Tibial nerve (tissue), 4 donors: ENCODE measurements around the gene WBP1. TPM values are rescaled to one million over a fixed set of nuclear protein-coding genes. Genes with fewer than 3 reads are reported as not detected.
"Not testable (repeated sequence)": the region's sequence is repeated elsewhere in the genome, so short reads cannot be mapped to it uniquely, and the experiment has no call there.

Experiments used
- DNase-seq, 2 donors: peaks; one replicate each; pipeline ENCODE4 v3.0.0-alpha.2; 2019; ENCODE audit warnings: low spot score in 2 of 2
- H3K27ac ChIP-seq, 4 donors: fragments of 200-600 bp; sonication (generic) in 3 of 4; one replicate each; pipeline ENCODE4 v1.5.1; 2017 to 2019; ENCODE audit warnings: mild to moderate bottlenecking in 1 of 4
- H3K27me3 ChIP-seq, 2 donors: fragments of 200-600 bp; sonication (generic) in 1 of 2; one replicate each; pipeline versions ENCODE4 v1.5.1 to v1.6.0; 2017 to 2019
- H3K36me3 ChIP-seq, 3 donors: fragments of 200-600 bp; sonication (generic); one replicate each; pipeline ENCODE4 v1.5.1; 2018 to 2019
- H3K4me1 ChIP-seq, 4 donors: fragments of 200-600 bp; sonication (generic) in 3 of 4; one replicate each; pipeline ENCODE4 v1.5.1; 2017 to 2019
- H3K4me3 ChIP-seq, 4 donors: fragments of 200-600 bp; sonication (generic) in 3 of 4; one replicate each; pipeline ENCODE4 v1.5.1; 2017 to 2019; ENCODE audit warnings: mild to moderate bottlenecking in 1 of 4, moderate library complexity in 1 of 4
- H3K9me3 ChIP-seq, 4 donors: fragments of 200-600 bp; sonication (generic) in 3 of 4; one replicate each; pipeline ENCODE4 v1.5.1; 2017 to 2019
- EP300 ChIP-seq, 2 donors: sonication (generic); formaldehyde crosslinking; IDR thresholded peaks; one replicate each; pipeline ENCODE4 v1.6.1; 2017; ENCODE audit warnings: antibody characterized with exemption in 2 of 2, mild to moderate bottlenecking in 1 of 2
- POLR2A ChIP-seq, 2 donors: fragments of 450-650 bp; IDR thresholded peaks; one replicate each; pipeline ENCODE4 v1.6.1; 2017; ENCODE audit warnings: antibody characterized with exemption in 2 of 2, mild to moderate bottlenecking in 2 of 2, moderate library complexity in 2 of 2
- WGBS, 2 donors: methylation state at CpG; one replicate each; pipeline ENCODE4 v1.1.5; 2018; 5-methylcytosine and 5-hydroxymethylcytosine counted together
- total RNA-seq, 4 donors: library from RNA; depleted of rRNA; stranded (reverse); fragments of >200 nt; gene quantifications; one replicate each; pipeline ENCODE4 v1.1.0, GENCODE V29; 2016
- TF ChIP-seq, protein P1 (sequence below), 5 experiments: fragments of 200-600 bp in 3 of 5; fragments of 450-650 bp in 2 of 5; sonication (generic) in 3 of 5; IDR thresholded peaks; one replicate each; pipeline ENCODE4 v1.5.1; 2016 to 2019; ENCODE audit warnings: antibody characterized with exemption in 5 of 5, mild to moderate bottlenecking in 3 of 5, moderate library complexity in 2 of 5

WBP1 gene
- total RNA-seq, 4 donors from 2014 or later, result 35.7 to 84.6 (median 69.0) TPM

DNA sequence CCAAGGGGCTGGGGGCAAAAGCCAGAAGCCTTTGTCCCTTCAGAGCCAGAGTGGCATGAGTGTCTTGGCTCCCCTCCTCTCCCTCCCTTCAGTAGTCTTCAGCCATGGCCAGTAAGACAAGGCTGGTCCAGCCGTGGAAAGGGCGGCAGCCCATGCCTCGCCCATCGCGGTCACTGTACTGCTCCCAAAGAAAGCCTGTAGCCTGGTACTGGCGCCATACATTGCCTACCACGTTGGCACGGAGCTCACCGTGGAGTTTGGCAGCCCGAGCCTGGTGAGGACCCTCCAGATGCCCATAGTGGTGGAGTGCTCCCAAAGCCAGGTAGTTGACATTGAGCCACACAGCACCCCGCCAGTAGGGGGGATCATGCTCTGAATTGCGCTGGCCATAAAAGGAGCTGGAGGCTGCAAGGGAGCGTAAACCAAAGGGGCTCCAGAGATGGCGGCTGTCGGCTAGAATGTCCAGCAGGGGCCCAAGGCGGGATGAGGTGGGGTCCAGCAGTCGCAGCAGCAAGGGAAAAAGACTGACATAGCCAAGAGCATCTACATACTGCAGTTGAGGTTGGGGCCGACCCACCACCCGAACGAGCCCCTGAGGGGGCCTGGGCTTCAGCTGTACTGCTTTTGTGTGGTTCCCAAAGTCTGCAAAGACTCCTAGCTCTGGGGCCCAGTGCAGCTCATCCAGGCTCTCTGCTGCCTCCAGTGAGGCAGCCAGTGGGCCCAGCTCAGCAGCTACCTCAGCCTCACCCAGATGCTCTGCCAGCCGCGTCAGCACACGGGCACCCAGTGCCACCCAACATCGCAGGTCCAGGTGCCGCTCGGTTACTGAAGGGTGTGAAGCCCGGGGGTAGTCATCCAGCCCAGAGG is 3.2 kb downstream of the WBP1 start:
- Histone ChIP-seq H3K4me3 (no peak overlapping the region), H3K4me1 (peaks cover 0 to 49% (median 26%) of the 10 kb centered on the region in 4 donors), H3K27me3 (no peaks in the 10 kb centered on the region), H3K27ac (no peak overlapping the region), H3K36me3 (peaks cover 0 to 33% (median 0%) of the 10 kb centered on the region in 3 donors), H3K9me3 (no peaks in the 10 kb centered on the region)
- DNase-seq, result no peak
- TF ChIP-seq POLR2A (IDR thresholded peaks at IDR 0.05) (no peak), EP300 (IDR thresholded peaks at IDR 0.05) (no peak)
- TF ChIP-seq, protein P1, sequence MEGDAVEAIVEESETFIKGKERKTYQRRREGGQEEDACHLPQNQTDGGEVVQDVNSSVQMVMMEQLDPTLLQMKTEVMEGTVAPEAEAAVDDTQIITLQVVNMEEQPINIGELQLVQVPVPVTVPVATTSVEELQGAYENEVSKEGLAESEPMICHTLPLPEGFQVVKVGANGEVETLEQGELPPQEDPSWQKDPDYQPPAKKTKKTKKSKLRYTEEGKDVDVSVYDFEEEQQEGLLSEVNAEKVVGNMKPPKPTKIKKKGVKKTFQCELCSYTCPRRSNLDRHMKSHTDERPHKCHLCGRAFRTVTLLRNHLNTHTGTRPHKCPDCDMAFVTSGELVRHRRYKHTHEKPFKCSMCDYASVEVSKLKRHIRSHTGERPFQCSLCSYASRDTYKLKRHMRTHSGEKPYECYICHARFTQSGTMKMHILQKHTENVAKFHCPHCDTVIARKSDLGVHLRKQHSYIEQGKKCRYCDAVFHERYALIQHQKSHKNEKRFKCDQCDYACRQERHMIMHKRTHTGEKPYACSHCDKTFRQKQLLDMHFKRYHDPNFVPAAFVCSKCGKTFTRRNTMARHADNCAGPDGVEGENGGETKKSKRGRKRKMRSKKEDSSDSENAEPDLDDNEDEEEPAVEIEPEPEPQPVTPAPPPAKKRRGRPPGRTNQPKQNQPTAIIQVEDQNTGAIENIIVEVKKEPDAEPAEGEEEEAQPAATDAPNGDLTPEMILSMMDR (IDR thresholded peaks at IDR 0.05), result no peak
- whole genome bisulfite sequencing, 2 donors, result 88 to 92% methylated on average over 21 to 25 of the region's 27 CpGs

DNA sequence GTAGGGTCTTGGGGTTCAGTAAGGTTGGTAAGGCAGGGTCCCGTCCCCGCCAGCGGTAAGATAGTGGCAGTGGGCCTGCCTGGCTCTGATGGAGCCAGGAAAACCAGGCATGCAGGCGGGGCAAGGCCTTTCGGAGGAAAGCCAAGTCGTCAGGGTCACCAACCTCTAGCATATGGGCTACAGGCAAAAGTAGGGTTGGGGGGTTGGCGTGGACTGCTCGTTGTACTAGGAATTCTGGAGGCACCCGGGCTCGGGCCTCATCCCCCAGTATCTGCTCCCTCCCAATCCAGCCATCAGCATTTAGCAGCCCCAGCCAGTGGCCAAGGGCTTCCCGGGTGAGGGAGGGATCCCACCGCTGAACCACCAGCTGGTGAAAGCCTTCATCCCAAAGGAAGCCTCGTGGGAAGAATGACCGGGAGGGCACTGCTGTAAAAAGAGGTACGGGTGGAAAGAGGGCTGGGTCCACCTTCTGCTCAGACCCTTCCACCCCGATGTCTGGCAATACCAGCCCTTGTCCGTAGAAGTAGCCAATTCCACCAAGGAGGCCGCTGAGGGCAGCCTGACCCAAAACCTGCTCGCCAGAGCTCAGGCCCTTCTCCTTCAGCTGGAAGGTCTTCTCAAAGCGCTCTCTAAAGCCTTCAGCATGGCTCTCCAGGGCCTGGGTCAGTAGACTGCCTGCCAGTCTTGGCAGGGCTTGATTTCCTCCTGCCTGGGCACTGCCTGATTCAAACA is 4.0 kb downstream of the WBP1 start:
- H3K4me1 ChIP-seq, result peaks cover 0 to 42% (median 18%) of the 10 kb centered on the region in 4 donors
- no peak overlapping the region for H3K27ac ChIP-seq
- no peaks in the 10 kb centered on the region for H3K9me3 ChIP-seq
- peaks cover 0 to 33% (median 0%) of the 10 kb centered on the region in 3 donors for H3K36me3 ChIP-seq
- no peaks in the 10 kb centered on the region for H3K27me3 ChIP-seq
- TF ChIP-seq, protein P1 (IDR thresholded peaks at IDR 0.05), result no peak
- TF ChIP-seq EP300 (IDR thresholded peaks at IDR 0.05) (no peak), POLR2A (IDR thresholded peaks at IDR 0.05) (no peak)
- WGBS, 2 donors, result 85 to 88% methylated on average over 20 of the region's 20 CpGs
- no peak for DNase-seq
- H3K4me3 ChIP-seq, result no peak overlapping the region

DNA sequence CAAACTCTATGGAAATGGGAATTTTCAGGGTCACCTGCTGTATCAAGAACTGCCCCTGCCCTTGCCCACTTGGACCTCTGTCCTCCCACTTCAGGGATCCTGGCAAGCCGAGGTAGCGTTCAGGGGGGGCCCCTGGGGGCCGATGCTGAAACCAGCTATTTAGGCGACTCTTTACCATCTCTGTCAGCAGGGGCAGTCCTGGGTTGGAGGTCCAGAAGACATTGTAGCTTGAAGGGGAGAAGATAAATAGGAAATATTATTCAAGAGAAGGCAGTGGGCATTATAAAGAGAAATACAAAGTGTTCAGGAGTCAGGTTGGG is 4.5 kb downstream of the WBP1 start:
- TF ChIP-seq POLR2A (IDR thresholded peaks at IDR 0.05) (no peak), EP300 (IDR thresholded peaks at IDR 0.05) (no peak)
- TF ChIP-seq, protein P1 (IDR thresholded peaks at IDR 0.05), result no peak
- Histone ChIP-seq H3K27me3 (no peaks in the 10 kb centered on the region), H3K4me1 (peaks cover 0 to 38% (median 17%) of the 10 kb centered on the region in 4 donors), H3K9me3 (no peaks in the 10 kb centered on the region), H3K27ac (no peak overlapping the region), H3K4me3 (no peak overlapping the region), H3K36me3 (peaks cover 0 to 33% (median 0%) of the 10 kb centered on the region in 3 donors)
- no peak for DNase-seq
- WGBS, 2 donors, result 75 to 78% methylated on average over 4 of the region's 4 CpGs

DNA sequence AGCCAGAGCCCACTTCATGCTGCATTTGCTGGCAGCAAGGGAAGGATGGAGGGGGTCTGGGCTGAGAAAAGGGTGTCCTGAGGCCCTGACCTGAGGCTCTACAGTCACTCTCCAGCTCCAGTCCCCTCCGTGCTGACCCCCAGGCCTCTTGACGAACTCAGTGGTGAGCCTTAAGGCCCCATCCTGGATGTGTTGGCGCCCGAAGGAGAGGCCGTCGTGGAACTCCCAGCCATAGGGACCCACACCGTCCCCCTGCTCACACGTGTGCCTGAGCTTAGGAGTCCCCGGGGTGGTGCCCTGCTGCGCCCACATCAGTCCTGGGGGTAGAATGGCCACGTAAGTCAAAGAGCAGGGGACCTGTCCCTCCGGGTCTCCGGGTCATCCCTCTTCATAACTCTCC is 6.2 kb downstream of the WBP1 start:
- no peaks in the 10 kb centered on the region for H3K27me3 ChIP-seq
- 6 to 18% methylated on average over 7 to 8 of the region's 13 CpGs for WGBS, 2 donors
- peaks cover 0 to 29% (median 12%) of the 10 kb centered on the region in 4 donors for H3K4me1 ChIP-seq
- H3K4me3 ChIP-seq, result peak overlapping the region; percentile 84 to 96 (median 88)
- DNase-seq, result no peak
- peaks cover 0 to 33% (median 0%) of the 10 kb centered on the region in 3 donors for H3K36me3 ChIP-seq
- no peaks in the 10 kb centered on the region for H3K9me3 ChIP-seq
- peak overlapping the region in 3 of 4 donors; percentile 85 to 90 (median 89) for H3K27ac ChIP-seq
- TF ChIP-seq EP300 (IDR thresholded peaks at IDR 0.05), result no peak
- TF ChIP-seq, protein P1 (IDR thresholded peaks at IDR 0.05), result no peak
- TF ChIP-seq POLR2A (IDR thresholded peaks at IDR 0.05), result no peak

DNA sequence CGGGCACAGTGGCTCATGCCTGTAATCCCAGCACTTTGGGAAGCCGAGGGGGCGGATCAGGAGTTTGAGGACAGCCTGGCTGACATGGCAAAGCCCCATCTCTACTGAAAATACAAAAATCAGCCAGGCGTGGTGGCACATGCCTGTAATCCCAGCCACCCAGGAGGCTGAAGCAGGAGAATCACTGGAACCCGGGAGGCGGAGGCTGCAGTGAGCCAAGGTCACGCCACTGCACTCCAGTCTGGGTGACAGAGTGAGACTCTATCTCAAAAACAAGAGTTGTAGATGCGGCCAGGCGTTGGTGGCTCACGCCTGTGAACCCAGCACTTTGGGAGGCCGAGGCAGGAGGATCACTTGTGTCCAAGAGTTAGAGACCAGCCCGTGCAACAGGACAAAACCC is 12.5 kb downstream of the WBP1 start:
- not testable (repeated sequence) for H3K27me3 ChIP-seq, H3K9me3 ChIP-seq, DNase-seq, H3K4me3 ChIP-seq, H3K27ac ChIP-seq
- Histone ChIP-seq H3K4me1 (peaks cover 0 to 32% (median 18%) of the 10 kb centered on the region in 4 donors), H3K36me3 (peaks cover 0 to 20% (median 0%) of the 10 kb centered on the region in 3 donors)
- 90% methylated on average over 12 of the region's 12 CpGs for WGBS, 2 donors
